ENCODE results near the gene SLC39A7.

The SLC39A7 gene, protein sequence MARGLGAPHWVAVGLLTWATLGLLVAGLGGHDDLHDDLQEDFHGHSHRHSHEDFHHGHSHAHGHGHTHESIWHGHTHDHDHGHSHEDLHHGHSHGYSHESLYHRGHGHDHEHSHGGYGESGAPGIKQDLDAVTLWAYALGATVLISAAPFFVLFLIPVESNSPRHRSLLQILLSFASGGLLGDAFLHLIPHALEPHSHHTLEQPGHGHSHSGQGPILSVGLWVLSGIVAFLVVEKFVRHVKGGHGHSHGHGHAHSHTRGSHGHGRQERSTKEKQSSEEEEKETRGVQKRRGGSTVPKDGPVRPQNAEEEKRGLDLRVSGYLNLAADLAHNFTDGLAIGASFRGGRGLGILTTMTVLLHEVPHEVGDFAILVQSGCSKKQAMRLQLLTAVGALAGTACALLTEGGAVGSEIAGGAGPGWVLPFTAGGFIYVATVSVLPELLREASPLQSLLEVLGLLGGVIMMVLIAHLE

DNA sequence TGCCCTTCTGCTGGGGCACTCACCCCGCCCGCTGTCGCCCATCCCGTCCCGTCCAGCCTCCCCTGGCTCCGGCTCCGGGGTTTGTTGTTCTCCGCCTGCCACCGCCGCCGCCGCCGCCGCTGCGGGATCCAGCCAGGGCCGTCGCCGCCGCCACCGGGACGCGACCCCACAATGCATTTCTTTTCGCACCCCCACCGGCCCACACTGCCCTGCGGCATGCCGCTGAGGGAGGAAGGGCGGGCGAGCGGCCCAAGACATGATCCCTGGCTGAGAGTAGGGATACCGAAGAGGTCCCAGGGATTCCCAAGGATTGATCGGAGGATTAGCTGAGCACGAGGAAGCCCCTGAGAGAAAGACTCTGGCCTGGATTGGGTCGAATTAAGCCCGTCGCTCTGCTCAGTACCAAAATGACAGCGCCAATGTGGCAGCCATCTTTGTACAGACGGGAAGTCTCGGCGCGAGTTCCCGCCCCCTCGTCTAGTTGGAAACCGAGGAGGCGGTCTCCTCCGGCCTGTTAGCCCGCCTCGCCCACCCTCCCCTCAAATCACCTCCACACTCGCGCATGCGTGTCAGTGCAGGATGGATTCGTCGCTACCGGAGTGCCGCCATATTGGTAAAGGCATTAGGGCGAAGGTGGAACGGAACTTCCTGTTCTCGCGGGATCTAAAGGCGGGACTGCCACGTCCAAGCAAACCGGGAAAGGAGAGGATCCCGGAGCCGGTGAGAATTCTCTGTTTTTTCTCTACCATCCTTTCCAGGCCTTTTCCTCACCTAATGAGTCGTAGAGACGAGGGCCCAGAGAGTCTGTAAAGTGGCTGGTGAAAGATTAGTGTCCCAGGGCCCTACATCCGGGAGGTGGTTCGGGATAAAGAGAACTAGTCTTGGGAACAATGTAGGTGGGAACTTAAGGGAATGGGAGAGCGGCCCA is at the start of gene SLC39A7, which contains the start of gene RXRB:
Gene SLC39A7 (plus strand): TSS at position 649 of the 928 bp plus-strand sequence. CDS start 379 bp downstream, outside the sequence.
Gene RXRB (minus strand): TSS at position 447 of the 928 bp plus-strand sequence. CDS start 189 bp downstream, at position 258.
- DNase-seq = peak; percentile 100
- H3K4me3 Mint-ChIP-seq = peak within 1 kb of the TSS; percentile 98
- H3K9me3 Mint-ChIP-seq = no peaks in the 10 kb centered on the region
- H3K27me3 Mint-ChIP-seq = no peaks in the 10 kb centered on the region
- H3K36me3 Mint-ChIP-seq = peaks cover 54% of the 10 kb centered on the region
- peak within 1 kb of the TSS; percentile 98 for H3K27ac Mint-ChIP-seq
- CTCF ChIA-PET = interaction anchor here (1.0 to 1.4 kb wide), 3 partner anchors 9 to 39 kb away, joined by 4 read pairs; no protein-coding TSS in a partner anchor
- H3K4me1 Mint-ChIP-seq = peaks cover 70% of the 10 kb centered on the region

DNA sequence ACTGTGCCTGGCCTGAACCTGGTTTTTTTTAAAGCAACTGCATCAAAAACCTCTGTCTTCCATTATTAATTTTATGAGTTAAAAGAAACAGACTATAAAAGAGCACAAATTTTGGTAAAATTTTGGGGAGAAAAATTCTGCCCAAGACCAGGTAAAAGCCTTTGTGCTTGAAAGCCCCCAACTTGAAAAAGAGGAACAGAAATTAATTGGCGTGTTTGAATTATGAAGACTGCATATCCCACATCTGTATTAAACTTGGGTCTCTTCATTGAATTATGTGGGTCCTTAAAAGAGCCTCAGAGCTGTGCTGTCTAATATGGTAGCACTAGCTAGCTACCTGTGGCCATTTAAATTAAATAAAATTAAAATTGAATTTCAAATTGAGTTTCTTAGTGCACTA is 49.6 kb upstream of the SLC39A7 start:
- H3K27ac Mint-ChIP-seq = no peak overlapping the region
- DNase-seq = no peak
- no peaks in the 10 kb centered on the region for H3K4me1 Mint-ChIP-seq
- peaks cover 10% of the 10 kb centered on the region for H3K9me3 Mint-ChIP-seq
- H3K4me3 Mint-ChIP-seq = no peak overlapping the region
- no peaks in the 10 kb centered on the region for H3K36me3 Mint-ChIP-seq
- CTCF ChIA-PET = interaction anchor here (0.9 to 7.1 kb wide), 7 partner anchors 11 to 97 kb away, joined by 3 to 78 read pairs (median 4); no protein-coding TSS in a partner anchor
- H3K27me3 Mint-ChIP-seq = peaks cover 42% of the 10 kb centered on the region

DNA sequence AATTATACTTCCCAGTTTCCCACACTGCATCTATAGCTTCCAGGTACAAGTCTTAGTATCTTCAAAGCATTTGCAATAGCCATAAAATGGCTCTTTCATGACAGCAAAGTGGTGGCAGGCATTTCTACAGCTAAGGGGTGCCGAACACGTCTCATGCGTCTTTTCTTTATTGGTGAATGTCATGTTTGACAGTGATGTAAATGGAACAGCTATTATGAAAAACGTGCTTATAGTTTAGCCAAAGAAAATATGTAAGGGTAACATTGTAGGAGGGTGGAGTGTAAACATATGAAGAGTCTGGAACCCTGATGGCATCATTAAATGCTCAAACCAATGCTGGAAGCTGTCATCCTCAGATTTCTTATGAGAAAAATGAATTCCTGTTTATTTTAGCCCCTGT is 46.3 kb upstream of the SLC39A7 start:
- no peak overlapping the region for H3K4me3 Mint-ChIP-seq

DNA sequence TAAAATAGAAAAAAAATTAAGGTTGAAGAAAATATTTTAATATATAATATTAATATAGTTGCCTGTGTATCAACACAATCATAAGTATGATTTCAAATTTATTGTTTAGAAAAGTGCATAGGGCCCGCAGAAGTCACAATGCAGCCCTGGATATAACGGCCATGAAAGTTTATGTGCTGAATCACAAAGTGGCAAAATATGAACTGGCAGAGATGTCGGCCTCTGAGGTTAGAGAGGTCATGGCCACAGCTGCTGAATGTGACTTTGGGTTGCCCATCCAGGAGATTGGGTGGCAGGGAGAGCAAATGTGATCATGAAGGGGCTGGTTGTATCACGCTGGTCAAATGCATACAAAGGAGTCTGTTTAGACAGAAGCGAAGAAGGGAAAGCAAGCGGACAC is 44.1 kb upstream of the SLC39A7 start:
- no peak for DNase-seq
- peaks cover 10% of the 10 kb centered on the region for H3K9me3 Mint-ChIP-seq
- H3K4me1 Mint-ChIP-seq = peaks cover 12% of the 10 kb centered on the region
- no peak overlapping the region for H3K4me3 Mint-ChIP-seq
- H3K27me3 Mint-ChIP-seq = peaks cover 54% of the 10 kb centered on the region
- no peaks in the 10 kb centered on the region for H3K36me3 Mint-ChIP-seq
- CTCF ChIA-PET = interaction anchor here (0.7 to 7.5 kb wide), 3 partner anchors 16 to 41 kb away, joined by 3 to 40 read pairs (median 3); no protein-coding TSS in a partner anchor
- H3K27ac Mint-ChIP-seq = no peak overlapping the region

More for the DNA sequence above, 46.3 kb upstream of the SLC39A7 start:
- H3K9me3 Mint-ChIP-seq = peaks cover 10% of the 10 kb centered on the region
- DNase-seq = no peak
- H3K36me3 Mint-ChIP-seq = no peaks in the 10 kb centered on the region
- no peak overlapping the region for H3K27ac Mint-ChIP-seq
- no peaks in the 10 kb centered on the region for H3K4me1 Mint-ChIP-seq
- H3K27me3 Mint-ChIP-seq = peaks cover 46% of the 10 kb centered on the region
- CTCF ChIA-PET = interaction anchor here (1.0 to 7.5 kb wide), 8 partner anchors 9 to 135 kb away, joined by 3 to 40 read pairs (median 4); no protein-coding TSS in a partner anchor

DNA sequence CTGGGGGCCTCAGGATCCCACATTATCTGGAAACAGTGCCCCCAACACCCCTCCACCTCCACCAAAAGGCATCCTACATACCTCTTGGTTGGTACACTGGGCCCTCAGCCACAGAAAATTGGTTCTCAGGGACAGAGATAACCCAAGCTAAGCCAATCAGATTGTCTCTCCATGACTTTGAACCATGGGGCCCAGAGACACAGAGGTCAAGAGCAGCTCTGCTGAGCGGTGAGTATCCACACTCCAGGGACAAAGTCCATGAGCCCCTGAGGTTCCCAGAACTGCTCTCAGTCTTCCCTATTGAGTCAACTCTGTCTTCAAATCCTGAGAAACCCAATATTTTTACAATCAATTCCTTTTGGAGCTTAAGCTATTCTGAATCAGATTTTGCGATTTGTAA is 43.7 kb upstream of the SLC39A7 start:
- no peak overlapping the region for H3K27ac Mint-ChIP-seq
- H3K36me3 Mint-ChIP-seq = no peaks in the 10 kb centered on the region
- H3K4me3 Mint-ChIP-seq = no peak overlapping the region

DNA sequence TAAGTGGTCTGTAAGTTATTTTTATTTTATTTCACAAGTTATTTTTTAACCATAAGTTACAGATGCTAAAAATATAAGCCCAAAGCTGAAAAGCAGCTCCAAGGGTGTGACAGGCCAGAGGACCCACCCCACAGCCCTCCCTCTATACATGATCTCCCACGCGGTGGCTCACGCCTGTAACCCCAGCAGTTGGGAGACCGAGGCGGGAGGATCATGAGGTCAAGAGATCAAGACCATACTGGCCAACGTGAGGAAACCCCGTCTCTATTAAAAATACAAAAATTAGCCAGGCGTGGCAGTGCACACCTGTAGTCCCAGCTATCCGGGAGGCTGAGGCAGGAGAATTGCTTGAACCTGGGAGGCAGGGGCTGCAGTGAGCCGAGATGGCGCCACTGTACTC is 40.6 kb upstream of the SLC39A7 start:
- Mint-ChIP-seq H3K9me3 (no peaks in the 10 kb centered on the region), H3K27me3 (peaks cover 51% of the 10 kb centered on the region), H3K27ac (no peak overlapping the region), H3K4me1 (peaks cover 18% of the 10 kb centered on the region), H3K4me3 (no peak overlapping the region), H3K36me3 (no peaks in the 10 kb centered on the region)
- CTCF ChIA-PET = interaction anchor here (1.1 to 7.5 kb wide), 8 partner anchors 11 to 132 kb away, joined by 3 to 45 read pairs (median 10); no protein-coding TSS in a partner anchor
- DNase-seq = no peak

More for the DNA sequence above, 43.7 kb upstream of the SLC39A7 start:
- CTCF ChIA-PET = interaction anchor here (0.7 to 7.5 kb wide), 5 partner anchors 8 to 91 kb away, joined by 3 to 40 read pairs (median 4); no protein-coding TSS in a partner anchor
- DNase-seq = no peak
- Mint-ChIP-seq H3K9me3 (peaks cover 7% of the 10 kb centered on the region), H3K27me3 (peaks cover 59% of the 10 kb centered on the region), H3K4me1 (peaks cover 16% of the 10 kb centered on the region)

DNA sequence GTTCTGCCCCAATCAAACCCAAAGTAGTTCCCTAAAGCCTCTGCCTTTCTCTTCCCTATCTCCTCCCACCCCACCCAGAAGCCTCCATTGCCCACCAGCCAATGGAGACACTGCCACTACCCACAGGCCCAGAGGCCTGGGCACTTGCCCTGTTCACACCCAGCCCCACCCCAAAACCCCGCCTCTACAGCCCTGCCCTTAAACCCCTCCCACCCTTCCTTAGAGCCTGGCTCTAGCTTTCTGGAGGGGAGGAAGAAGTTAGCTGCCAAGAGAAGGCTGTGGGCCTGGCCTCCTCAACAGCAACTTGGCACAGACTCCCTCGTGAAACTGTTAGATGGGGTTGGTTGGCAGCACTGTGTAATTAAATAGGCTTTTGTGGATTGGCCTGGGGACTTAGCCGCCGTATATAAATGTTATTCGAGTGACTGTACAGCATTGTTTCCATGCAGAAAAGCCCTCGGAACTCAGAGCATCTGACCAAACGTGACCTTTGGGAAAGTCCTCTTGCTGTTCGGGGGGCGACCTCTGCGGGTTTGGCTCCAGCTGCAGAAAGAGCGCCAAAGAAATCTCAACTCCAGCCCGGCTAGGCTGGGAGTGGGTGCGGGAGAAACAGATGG is 39.8 kb upstream of the SLC39A7 start:
- no peaks in the 10 kb centered on the region for H3K36me3 Mint-ChIP-seq
- peak overlapping the region; percentile 77 for H3K4me3 Mint-ChIP-seq
- DNase-seq = no peak
- no peaks in the 10 kb centered on the region for H3K9me3 Mint-ChIP-seq
- no peak overlapping the region for H3K27ac Mint-ChIP-seq
- H3K27me3 Mint-ChIP-seq = peaks cover 47% of the 10 kb centered on the region
- CTCF ChIA-PET = interaction anchor here (0.9 to 4.1 kb wide), 13 partner anchors 11 to 146 kb away, joined by 3 to 45 read pairs (median 4); partner anchors contain the start of genes COL11A2 and RING1
- peaks cover 18% of the 10 kb centered on the region for H3K4me1 Mint-ChIP-seq

DNA sequence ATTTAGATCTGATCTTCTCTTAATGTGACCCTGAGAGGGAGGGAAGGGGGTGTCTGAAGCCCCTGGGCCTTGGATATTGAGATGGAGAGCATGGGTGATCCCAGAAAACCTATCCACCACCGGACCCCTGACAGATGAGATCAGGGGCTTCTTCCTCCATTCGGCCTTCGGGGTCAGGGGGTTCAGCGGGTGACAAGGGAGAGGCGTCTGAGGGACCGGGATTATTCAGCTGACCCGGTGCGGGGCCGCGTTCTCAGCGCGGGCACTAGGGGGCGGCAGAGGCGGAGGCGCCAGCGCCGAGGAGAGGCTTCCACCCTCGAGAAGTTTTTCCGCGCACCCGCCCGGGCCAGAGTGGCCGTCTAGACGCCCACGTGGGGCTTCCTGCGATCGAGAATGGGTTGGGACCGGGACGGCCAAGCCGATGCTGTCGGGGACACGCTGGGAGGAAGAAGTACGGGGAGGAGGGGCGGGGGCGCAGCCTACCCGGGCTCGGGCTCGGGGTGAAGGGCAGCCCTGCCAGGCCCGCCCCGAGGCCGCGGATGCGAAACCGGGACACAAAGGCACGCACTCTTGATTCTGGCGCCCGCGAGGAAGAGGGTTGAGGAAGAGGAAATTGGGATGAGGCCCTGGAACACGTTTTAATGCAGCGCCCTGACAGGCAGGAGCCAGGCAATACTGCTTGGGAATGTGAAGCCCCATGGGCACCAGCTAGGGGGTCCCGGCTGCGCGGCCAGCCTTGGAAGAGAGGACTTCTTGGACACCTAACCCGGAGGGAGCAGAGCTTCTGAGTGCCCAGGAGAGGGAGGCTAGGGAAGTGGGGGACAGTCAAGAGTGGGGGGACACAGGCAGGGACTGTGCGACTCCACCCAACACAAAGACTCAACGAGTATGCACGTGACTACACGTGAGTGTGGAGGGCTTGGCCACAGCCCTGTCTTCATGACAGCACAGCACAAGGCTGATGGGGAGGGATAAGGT is 39.0 kb upstream of the SLC39A7 start:
- peak overlapping the region; percentile 77 for H3K4me3 Mint-ChIP-seq
- H3K4me1 Mint-ChIP-seq = peaks cover 18% of the 10 kb centered on the region
- H3K27me3 Mint-ChIP-seq = peaks cover 48% of the 10 kb centered on the region
- no peaks in the 10 kb centered on the region for H3K9me3 Mint-ChIP-seq
- H3K27ac Mint-ChIP-seq = peak overlapping the region; percentile 49
- CTCF ChIA-PET = interaction anchor here (0.9 to 4.1 kb wide), 14 partner anchors 12 to 147 kb away, joined by 3 to 45 read pairs (median 4); partner anchors contain the start of genes COL11A2 and RING1
- peak; percentile 87 for DNase-seq
- H3K36me3 Mint-ChIP-seq = no peaks in the 10 kb centered on the region

DNA sequence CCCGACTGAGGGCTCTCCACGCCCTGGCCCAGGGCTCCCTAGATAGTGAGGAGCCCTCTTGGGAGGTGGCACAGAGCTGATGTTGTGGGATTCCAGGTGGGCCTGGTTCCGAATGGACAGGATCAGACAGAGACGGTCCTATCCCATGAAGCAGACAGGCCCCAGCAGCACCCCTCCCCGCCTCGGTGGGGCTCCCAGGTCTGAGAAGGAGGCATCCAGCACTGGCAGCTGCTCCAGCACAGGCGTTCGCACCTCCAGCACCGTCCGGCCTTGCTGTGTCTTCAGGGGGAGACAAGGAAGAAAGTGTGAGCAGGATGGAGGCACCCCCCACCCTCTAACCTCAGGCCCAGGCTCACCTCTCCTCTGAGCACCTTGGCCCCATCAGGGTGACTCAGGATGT is 37.1 kb upstream of the SLC39A7 start:
- peaks cover 18% of the 10 kb centered on the region for H3K4me1 Mint-ChIP-seq
- CTCF ChIA-PET = interaction anchor here (1.1 to 3.3 kb wide), 3 partner anchors 14 to 85 kb away, joined by 3 to 17 read pairs (median 6); no protein-coding TSS in a partner anchor
- DNase-seq = no peak
- H3K4me3 Mint-ChIP-seq = no peak overlapping the region
- H3K27ac Mint-ChIP-seq = no peak overlapping the region
- H3K36me3 Mint-ChIP-seq = no peaks in the 10 kb centered on the region
- H3K27me3 Mint-ChIP-seq = peaks cover 36% of the 10 kb centered on the region
- H3K9me3 Mint-ChIP-seq = no peaks in the 10 kb centered on the region

DNA sequence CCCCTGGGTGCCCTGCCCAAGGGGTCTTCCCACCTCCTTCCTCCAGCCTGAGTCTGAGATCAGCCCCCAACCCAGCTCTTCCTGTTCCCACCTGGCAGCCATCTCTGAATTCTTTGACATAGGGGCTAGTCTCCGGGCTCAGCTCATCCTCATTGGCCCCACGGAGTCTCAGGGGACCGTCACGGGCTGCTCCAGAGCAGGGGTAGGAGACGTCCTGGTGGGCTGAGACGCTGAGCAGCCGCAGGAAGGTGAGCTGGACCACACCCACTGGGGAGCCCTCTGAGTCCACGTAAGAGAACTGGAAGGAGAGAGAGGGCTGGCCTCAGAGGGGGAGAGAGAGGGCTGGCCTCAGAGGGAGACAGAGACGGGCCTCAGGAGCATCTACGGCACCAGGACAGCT is 36.5 kb upstream of the SLC39A7 start:
- peaks cover 33% of the 10 kb centered on the region for H3K27me3 Mint-ChIP-seq
- no peak overlapping the region for H3K4me3 Mint-ChIP-seq
- no peak overlapping the region for H3K27ac Mint-ChIP-seq
- H3K4me1 Mint-ChIP-seq = peaks cover 18% of the 10 kb centered on the region
- no peaks in the 10 kb centered on the region for H3K36me3 Mint-ChIP-seq
- no peak for DNase-seq
- CTCF ChIA-PET = interaction anchor here (1.1 to 3.3 kb wide), 3 partner anchors 14 to 84 kb away, joined by 3 to 17 read pairs (median 6); no protein-coding TSS in a partner anchor
- H3K9me3 Mint-ChIP-seq = no peaks in the 10 kb centered on the region

DNA sequence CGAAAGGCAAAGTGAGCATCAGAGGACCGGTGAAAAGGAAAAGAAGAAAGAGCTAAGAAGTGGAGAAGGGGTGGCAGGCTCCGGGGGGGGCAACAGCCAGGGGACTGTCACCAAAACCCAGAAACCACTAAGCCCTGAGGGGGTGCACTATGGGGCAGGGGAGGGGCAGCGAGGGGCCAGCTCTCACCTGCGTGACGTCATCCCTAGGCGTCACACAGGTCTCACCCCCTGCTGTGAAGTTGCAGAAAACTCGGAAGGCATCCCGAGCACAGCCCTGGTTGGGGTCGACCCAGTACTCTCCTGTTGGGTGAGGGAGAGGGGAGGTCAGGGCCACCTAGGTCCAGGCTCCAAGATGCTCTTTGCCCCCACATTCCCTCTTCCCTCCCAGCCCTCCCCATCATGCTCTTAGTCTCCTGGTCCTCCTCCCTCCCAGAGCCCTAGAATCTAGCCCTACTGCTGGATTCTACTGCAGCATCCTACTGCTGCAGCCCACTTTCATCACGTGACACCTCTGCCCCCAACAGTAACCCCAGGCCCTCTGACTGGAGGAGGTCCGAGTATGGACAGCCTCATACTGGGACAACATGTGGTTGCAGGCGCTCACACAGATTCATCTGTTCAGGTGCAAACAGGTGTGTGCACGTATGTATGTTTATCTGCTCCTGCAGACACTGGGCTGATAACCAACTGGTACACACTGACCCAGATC is 35.8 kb upstream of the SLC39A7 start:
- DNase-seq = no peak
- peaks cover 18% of the 10 kb centered on the region for H3K4me1 Mint-ChIP-seq
- H3K27ac Mint-ChIP-seq = peak overlapping the region; percentile 8
- H3K9me3 Mint-ChIP-seq = no peaks in the 10 kb centered on the region
- peaks cover 33% of the 10 kb centered on the region for H3K27me3 Mint-ChIP-seq
- H3K36me3 Mint-ChIP-seq = no peaks in the 10 kb centered on the region
- H3K4me3 Mint-ChIP-seq = no peak overlapping the region
- CTCF ChIA-PET = interaction anchor here (1.5 kb wide), 1 partner anchor 83 kb away, joined by 6 read pairs; no protein-coding TSS in a partner anchor
